ENCODE results near the gene JARID2.

GRCh38 chr6:15310680-15311079 lies 64.8 kb downstream of the JARID2 start:
- TF ChIP-seq EZH2 (IDR thresholded peaks at IDR 0.05), result no peak
- TF ChIP-seq POLR2AphosphoS5 (IDR thresholded peaks at IDR 0.05; ENCODE audit: borderline replicate concordance, low read depth, low read length), result no peak
- no peak for TF ChIP-seq FOXP2 (optimal IDR thresholded peaks at IDR 0.05; ENCODE audit: control extremely low read depth, extremely low read length, insufficient read depth)
